Cardiac muscle cell (in vitro differentiated cells and primary cell): Measurements from ENCODE around the gene RAD21L1. TPM values are rescaled to one million over a fixed set of nuclear protein-coding genes. Genes with fewer than 3 reads are reported as not detected.

Experiments used
- DNase-seq, 2 donors: peaks; one replicate each; pipeline versions ENCODE4 v3.0.0 to v3.0.0-alpha.2; 2010 to 2017; ENCODE audit warnings: low read depth in 1 of 2, low spot score in 1 of 2
- H3K27ac ChIP-seq: fragments of 200-600 bp; sonication (generic); 2 replicates; pipeline ENCODE4 v1.5.1; 2016
- H3K27me3 ChIP-seq: fragments of 200-600 bp; sonication (generic); 2 replicates; pipeline ENCODE4 v1.6.0; 2016; ENCODE audit warnings: control low read depth
- H3K36me3 ChIP-seq: fragments of 200-600 bp; sonication (generic); 2 replicates; pipeline ENCODE4 v1.5.1; 2016; ENCODE audit warnings: control low read depth
- H3K4me1 ChIP-seq: fragments of 200-600 bp; sonication (generic); 2 replicates; pipeline ENCODE4 v1.8.1; 2017; ENCODE audit warnings: low read depth, mild to moderate bottlenecking, mixed run types
- H3K4me3 ChIP-seq: fragments of 200-600 bp; sonication (generic); 2 replicates; pipeline ENCODE4 v1.5.1; 2016; ENCODE audit warnings: mild to moderate bottlenecking
- H3K9me3 ChIP-seq: fragments of 200-600 bp; sonication (generic); 2 replicates; pipeline ENCODE4 v1.5.1; 2017; ENCODE audit warnings: low read depth, mild to moderate bottlenecking, control low read depth
- CTCF ChIP-seq: IDR thresholded peaks from 2 replicates; pipeline ENCODE4 v1.5.1; 2012; ENCODE audit warnings: low read depth, mild to moderate bottlenecking, low read length
- polyA plus RNA-seq: library from polyadenylated mRNA; unstranded; fragments of >200 nt; fragmentation: Nextera tagmentation; extraction: Ambion mirVana; gene quantifications from 2 replicates; pipeline ENCODE4 v1.2.1, GENCODE V29; 2016
- total RNA-seq: library from RNA; depleted of rRNA; stranded (reverse); fragments of >200 nt; gene quantifications from 2 replicates; pipeline ENCODE4 v1.2.3, GENCODE V29; 2016

RAD21L1 gene
- total and polyA plus RNA-seq, 2 experiments from 2014 or later = 0.16 to 0.33 TPM

GRCh38 chr20:1199212-1199873 is 26.5 kb upstream of the RAD21L1 start:
- Histone ChIP-seq H3K9me3 (no peaks in the 10 kb centered on the region), H3K36me3 (no peaks in the 10 kb centered on the region), H3K27ac (no peak overlapping the region), H3K27me3 (no peaks in the 10 kb centered on the region), H3K4me1 (no peaks in the 10 kb centered on the region), H3K4me3 (no peak overlapping the region)
- DNase-seq = no peak
- TF ChIP-seq CTCF = no peak

GRCh38 chr20:1199964-1200363 is 25.9 kb upstream of the RAD21L1 start:
- Histone ChIP-seq H3K9me3 (no peaks in the 10 kb centered on the region), H3K27me3 (no peaks in the 10 kb centered on the region), H3K27ac (no peak overlapping the region), H3K4me1 (no peaks in the 10 kb centered on the region), H3K36me3 (no peaks in the 10 kb centered on the region), H3K4me3 (no peak overlapping the region)
- TF ChIP-seq CTCF = no peak
- no peak for DNase-seq

- no peaks in the 10 kb centered on the region for H3K36me3 ChIP-seq
- no peak for TF ChIP-seq CTCF
- DNase-seq = no peak
- no peaks in the 10 kb centered on the region for H3K27me3 ChIP-seq
- H3K27ac ChIP-seq = no peak within 1 kb of the TSS
- H3K4me1 ChIP-seq = no peaks in the 10 kb centered on the region
- H3K4me3 ChIP-seq = no peak within 1 kb of the TSS
- H3K9me3 ChIP-seq = no peaks in the 10 kb centered on the region
Observed at GRCh38 chr20:1202762-1203504, 22.9 kb upstream of the RAD21L1 start, which contains the start of gene C20orf202. C20orf202 (plus strand) TSS chr20:1203454; CDS start chr20:1203586, 132 bp downstream.

- H3K27me3 ChIP-seq = no peaks in the 10 kb centered on the region
- H3K4me3 ChIP-seq = no peak overlapping the region
- H3K4me1 ChIP-seq = no peaks in the 10 kb centered on the region
- H3K27ac ChIP-seq = no peak overlapping the region
- H3K36me3 ChIP-seq = no peaks in the 10 kb centered on the region
- no peaks in the 10 kb centered on the region for H3K9me3 ChIP-seq
- no peak for TF ChIP-seq CTCF
- no peak for DNase-seq
Observed at GRCh38 chr20:1203630-1204029, 22.2 kb upstream of the RAD21L1 start.

GRCh38 chr20:1204113-1204512 is 21.7 kb upstream of the RAD21L1 start:
- H3K27ac ChIP-seq = no peak overlapping the region
- TF ChIP-seq CTCF = no peak
- H3K4me1 ChIP-seq = no peaks in the 10 kb centered on the region
- H3K36me3 ChIP-seq = no peaks in the 10 kb centered on the region
- H3K9me3 ChIP-seq = no peaks in the 10 kb centered on the region
- H3K4me3 ChIP-seq = no peak overlapping the region
- H3K27me3 ChIP-seq = no peaks in the 10 kb centered on the region
- DNase-seq = no peak
